Endothelial cell (in vitro differentiated cells): ENCODE results near the gene SUPT3H. TPM values are rescaled to one million over a fixed set of nuclear protein-coding genes. Genes with fewer than 3 reads are reported as not detected.

Source experiments
- DNase-seq: peaks from one replicate; pipeline ENCODE4 v3.0.0; 2021; ENCODE audit warnings: low spot score
- H3K27ac Mint-ChIP-seq: one replicate; pipeline ENCODE4 v1.8.0; 2021; ENCODE audit warnings: mixed read lengths, inconsistent platforms; ENCODE audit not compliant: unreplicated experiment
- H3K27me3 Mint-ChIP-seq: one replicate; pipeline ENCODE4 v1.8.0; 2021; ENCODE audit warnings: mild to moderate bottlenecking, moderate library complexity, mixed read lengths, inconsistent platforms; ENCODE audit not compliant: unreplicated experiment
- H3K36me3 Mint-ChIP-seq: one replicate; pipeline ENCODE4 v1.8.0; 2021; ENCODE audit warnings: mild to moderate bottlenecking, low read depth, mixed read lengths, inconsistent platforms; ENCODE audit not compliant: unreplicated experiment
- H3K4me1 Mint-ChIP-seq: one replicate; pipeline ENCODE4 v1.8.0; 2021; ENCODE audit warnings: mild to moderate bottlenecking, mixed read lengths, inconsistent platforms; ENCODE audit not compliant: unreplicated experiment
- H3K4me3 Mint-ChIP-seq: one replicate; pipeline ENCODE4 v1.8.0; 2021; ENCODE audit warnings: mild to moderate bottlenecking, mixed read lengths, inconsistent platforms; ENCODE audit not compliant: unreplicated experiment
- H3K9me3 Mint-ChIP-seq: one replicate; pipeline ENCODE4 v1.8.0; 2021; ENCODE audit warnings: mixed read lengths, inconsistent platforms; ENCODE audit not compliant: unreplicated experiment
- CTCF ChIP-seq: fragments of 200-600 bp; sonication (generic); IDR thresholded peaks from one replicate; pipeline ENCODE4 v1.5.0; 2021; ENCODE audit warnings: antibody characterized with exemption; ENCODE audit not compliant: unreplicated experiment
- total RNA-seq: library from RNA; stranded (reverse); fragmentation: NEBNext Ultra II Directional; extraction: Animal tissue kit (Norgen Biotek cat#: 25700); gene quantifications from one replicate; pipeline ENCODE4 v1.2.1, GENCODE V29; 2021; ENCODE audit not compliant: unreplicated experiment

Gene SUPT3H
- total RNA-seq, 1 donor from 2014 or later, result 28.5 TPM

DNA sequence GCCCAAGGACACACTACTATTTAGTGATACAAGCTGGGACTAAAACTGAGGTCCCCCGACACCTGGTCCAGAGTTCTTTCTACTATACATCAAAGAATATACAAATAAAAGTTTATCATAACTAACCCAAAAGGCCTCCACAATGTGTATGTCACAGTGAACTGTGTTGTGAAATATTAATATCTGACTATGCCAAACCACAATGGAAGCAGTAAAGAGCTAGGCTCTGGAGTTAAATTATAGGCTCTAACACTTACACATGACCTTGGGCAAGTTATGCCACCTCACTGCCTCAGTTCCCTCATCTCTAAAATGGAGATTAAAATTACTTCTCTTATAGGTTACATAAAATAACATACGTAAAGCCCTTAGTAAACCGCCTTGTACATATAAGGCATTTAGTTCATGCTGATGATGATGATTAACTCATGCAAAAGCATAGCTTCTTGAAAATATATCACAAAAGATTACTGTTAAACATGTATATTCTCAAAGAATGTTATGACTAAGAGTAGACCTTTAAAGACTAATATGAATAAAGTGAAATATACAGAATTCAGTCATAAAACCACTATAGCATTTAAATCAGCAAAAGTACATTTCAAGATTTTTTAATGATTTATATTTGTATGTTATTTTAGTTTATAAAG is 5.7 kb downstream of the SUPT3H start:
- Mint-ChIP-seq H3K4me1 (peaks cover 29% of the 10 kb centered on the region), H3K9me3 (no peaks in the 10 kb centered on the region), H3K36me3 (no peaks in the 10 kb centered on the region), H3K27ac (no peak overlapping the region), H3K4me3 (no peak overlapping the region), H3K27me3 (peaks cover 3% of the 10 kb centered on the region)
- no peak for DNase-seq
- TF ChIP-seq CTCF, result no peak

DNA sequence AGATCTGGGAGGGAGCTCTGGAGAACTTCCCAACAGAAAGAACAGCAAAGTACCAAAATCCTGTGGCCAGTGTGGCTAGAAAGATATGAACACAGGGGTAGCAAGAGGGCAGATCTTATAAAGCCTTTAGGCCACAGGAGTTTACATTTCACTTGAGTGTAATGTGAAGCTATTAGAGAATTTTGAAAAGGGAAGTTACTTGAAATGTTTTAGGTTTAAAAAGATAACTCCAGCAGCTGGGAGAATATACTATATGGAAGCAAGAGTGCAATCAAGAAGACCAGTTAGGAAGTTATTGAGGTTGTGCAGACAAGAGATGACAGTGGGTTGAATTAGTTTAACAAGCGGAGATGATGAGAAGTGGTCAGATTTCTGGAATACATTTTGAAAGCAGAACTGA is 7.9 kb downstream of the SUPT3H start:
- no peaks in the 10 kb centered on the region for H3K36me3 Mint-ChIP-seq
- peaks cover 28% of the 10 kb centered on the region for H3K4me1 Mint-ChIP-seq
- no peaks in the 10 kb centered on the region for H3K27me3 Mint-ChIP-seq
- no peak for DNase-seq
- no peak overlapping the region for H3K27ac Mint-ChIP-seq
- no peak for TF ChIP-seq CTCF
- no peaks in the 10 kb centered on the region for H3K9me3 Mint-ChIP-seq
- H3K4me3 Mint-ChIP-seq, result no peak overlapping the region

DNA sequence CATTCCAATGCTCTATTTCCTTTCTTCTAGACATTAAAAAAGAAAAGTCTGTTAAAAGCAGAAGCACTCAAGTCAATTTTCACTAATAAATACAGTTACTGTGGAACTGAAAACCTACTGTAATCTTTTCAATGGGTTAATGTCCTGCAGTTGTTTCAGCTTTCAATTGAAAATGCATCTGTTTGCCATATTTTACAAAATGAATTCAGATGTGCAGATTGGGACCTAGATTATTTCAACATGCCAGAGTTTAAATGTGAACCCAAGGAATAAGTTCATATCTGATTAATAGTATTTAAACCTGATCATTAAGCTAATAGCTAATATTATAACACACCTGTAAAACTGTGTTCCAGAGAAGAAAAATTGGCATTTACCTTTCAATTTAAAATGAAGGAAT is 9.7 kb downstream of the SUPT3H start:
- Mint-ChIP-seq H3K27me3 (no peaks in the 10 kb centered on the region), H3K27ac (peak overlapping the region; percentile 86), H3K36me3 (no peaks in the 10 kb centered on the region), H3K4me1 (peaks cover 28% of the 10 kb centered on the region), H3K4me3 (no peak overlapping the region), H3K9me3 (no peaks in the 10 kb centered on the region)
- TF ChIP-seq CTCF, result no peak
- no peak for DNase-seq

DNA sequence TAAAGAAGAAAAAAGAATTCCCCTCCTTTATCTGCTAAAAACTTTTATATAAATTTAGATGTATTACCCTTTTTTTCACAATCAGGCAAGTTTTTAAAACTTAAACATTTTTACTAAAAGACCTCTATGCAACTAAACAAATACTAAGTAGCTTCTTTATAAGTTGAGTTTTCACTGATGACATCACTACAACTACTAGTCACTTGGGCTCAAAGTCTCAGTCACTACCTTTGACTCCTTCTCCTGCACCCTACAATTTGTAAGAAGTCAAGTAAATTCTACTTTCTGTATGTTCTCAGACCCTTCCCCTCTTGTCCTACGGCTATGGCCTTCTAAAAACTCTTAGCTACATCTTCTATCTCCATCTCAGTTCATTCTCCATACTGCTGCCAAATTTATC is 11.2 kb downstream of the SUPT3H start:
- TF ChIP-seq CTCF, result no peak
- no peak for DNase-seq
- no peak overlapping the region for H3K4me3 Mint-ChIP-seq
- H3K27ac Mint-ChIP-seq, result no peak overlapping the region
- no peaks in the 10 kb centered on the region for H3K36me3 Mint-ChIP-seq
- H3K27me3 Mint-ChIP-seq, result no peaks in the 10 kb centered on the region
- H3K4me1 Mint-ChIP-seq, result peaks cover 28% of the 10 kb centered on the region
- no peaks in the 10 kb centered on the region for H3K9me3 Mint-ChIP-seq

GRCh38 chr6:45365036-45365435 is 12.7 kb downstream of the SUPT3H start:
- H3K4me3 Mint-ChIP-seq, result no peak overlapping the region
- H3K36me3 Mint-ChIP-seq, result no peaks in the 10 kb centered on the region
- no peaks in the 10 kb centered on the region for H3K27me3 Mint-ChIP-seq
- no peak for DNase-seq
- no peak for TF ChIP-seq CTCF
- H3K9me3 Mint-ChIP-seq, result no peaks in the 10 kb centered on the region
- peaks cover 24% of the 10 kb centered on the region for H3K4me1 Mint-ChIP-seq
- no peak overlapping the region for H3K27ac Mint-ChIP-seq
